Activated gamma-delta T cell treated with anti-CD3 and anti-CD28 coated beads, Interleukin-2, amount 50 U/mL, for 16 hours (primary cell): ENCODE results near the gene MEIKIN.
"Not testable (repeated sequence)": the region's sequence is repeated elsewhere in the genome, so short reads cannot be mapped to it uniquely, and the experiment has no call there.

Experiments
- DNase-seq: peaks from one replicate; pipeline ENCODE4 v3.0.0-alpha.2; 2020; ENCODE audit warnings: low read depth

Gene MEIKIN

GRCh38 chr5:131902266-131902665 lies 43.2 kb downstream of the MEIKIN start:
- DNase-seq = not testable (repeated sequence)

- no peak for DNase-seq
These were observed 45.8 kb downstream of the MEIKIN start for GRCh38 chr5:131899686-131900085.

- DNase-seq = no peak
These were observed 61.5 kb downstream of the MEIKIN start for GRCh38 chr5:131883984-131884383.

GRCh38 chr5:131879705-131880104 lies 65.8 kb downstream of the MEIKIN start:
- no peak for DNase-seq

GRCh38 chr5:131877873-131878272 lies 67.6 kb downstream of the MEIKIN start:
- no peak for DNase-seq

GRCh38 chr5:131871251-131871650 lies 74.2 kb downstream of the MEIKIN start:
- DNase-seq = not testable (repeated sequence)

- DNase-seq = no peak
These were observed 77.9 kb downstream of the MEIKIN start for GRCh38 chr5:131867524-131867923.

GRCh38 chr5:131863700-131864099 lies 81.8 kb downstream of the MEIKIN start:
- no peak for DNase-seq

- no peak for DNase-seq
These were observed 88.1 kb downstream of the MEIKIN start for GRCh38 chr5:131857388-131857787.

GRCh38 chr5:131855452-131855851 lies 90.0 kb downstream of the MEIKIN start:
- DNase-seq = no peak

- no peak for DNase-seq
These were observed 91.3 kb downstream of the MEIKIN start for GRCh38 chr5:131854134-131854533.

GRCh38 chr5:131848662-131849061 lies 96.8 kb downstream of the MEIKIN start:
- no peak for DNase-seq

- no peak for DNase-seq
These were observed 98.9 kb downstream of the MEIKIN start for GRCh38 chr5:131846536-131846935.

- DNase-seq = no peak
These were observed 99.6 kb downstream of the MEIKIN start for GRCh38 chr5:131845828-131846227.

GRCh38 chr5:131842971-131843370 lies 102.5 kb downstream of the MEIKIN start:
- not testable (repeated sequence) for DNase-seq

GRCh38 chr5:131832702-131833101 lies 112.8 kb downstream of the MEIKIN start:
- DNase-seq = not testable (repeated sequence)

GRCh38 chr5:131825404-131826013 lies 120.0 kb downstream of the MEIKIN start:
- DNase-seq = no peak

- no peak for DNase-seq
These were observed 120.8 kb downstream of the MEIKIN start for GRCh38 chr5:131824631-131825030.

GRCh38 chr5:131821221-131821620 lies 124.2 kb downstream of the MEIKIN start:
- DNase-seq = no peak

GRCh38 chr5:131818001-131818724 lies 127.3 kb downstream of the MEIKIN start:
- DNase-seq = no peak

GRCh38 chr5:131814990-131815389 lies 130.5 kb downstream of the MEIKIN start:
- no peak for DNase-seq

GRCh38 chr5:131812371-131813160 lies 132.9 kb downstream of the MEIKIN start:
- DNase-seq = no peak
